Measurements from ENCODE around the gene RSU1.
A peak's percentile ranks its signal among the peaks of the same experiment; 100 is the strongest.
"Not testable (repeated sequence)": the region's sequence is repeated elsewhere in the genome, so short reads cannot be mapped to it uniquely, and the experiment has no call there.

RSU1 gene

GRCh38 chr10:16779384-16779915, 37.8 kb downstream of the RSU1 start:
- DNase-seq: no peak

- peak; percentile 37 to 74 (median 50) for DNase-seq
These were observed 39.5 kb downstream of the RSU1 start for GRCh38 chr10:16777473-16778370.

- DNase-seq: no peak
These were observed 40.3 kb downstream of the RSU1 start for GRCh38 chr10:16776896-16777295.

- no peak for DNase-seq
These were observed 43.9 kb downstream of the RSU1 start for GRCh38 chr10:16773334-16773733.

- DNase-seq: peak; percentile 21 to 72 (median 52)
These were observed 46.6 kb downstream of the RSU1 start for GRCh38 chr10:16770670-16771069.

- no peak for DNase-seq
These were observed 47.1 kb downstream of the RSU1 start for GRCh38 chr10:16770141-16770540.

- no peak for DNase-seq
These were observed 47.9 kb downstream of the RSU1 start for GRCh38 chr10:16769331-16769730.

GRCh38 chr10:16768702-16769101, 48.5 kb downstream of the RSU1 start:
- no peak for DNase-seq

GRCh38 chr10:16765509-16766375, 51.5 kb downstream of the RSU1 start:
- DNase-seq: no peak

- DNase-seq: no peak
These were observed 55.9 kb downstream of the RSU1 start for GRCh38 chr10:16761300-16761699.

GRCh38 chr10:16756561-16757221, 60.5 kb downstream of the RSU1 start:
- no peak for DNase-seq

- no peak for DNase-seq
These were observed 62.5 kb downstream of the RSU1 start for GRCh38 chr10:16754765-16755164.

GRCh38 chr10:16752849-16753248, 64.4 kb downstream of the RSU1 start:
- not testable (repeated sequence) for DNase-seq

GRCh38 chr10:16752099-16752498, 65.1 kb downstream of the RSU1 start:
- DNase-seq: no peak

GRCh38 chr10:16751244-16751643, 66.0 kb downstream of the RSU1 start:
- DNase-seq: no peak

GRCh38 chr10:16750461-16750860, 66.8 kb downstream of the RSU1 start:
- DNase-seq: no peak

- no peak for DNase-seq
These were observed 68.5 kb downstream of the RSU1 start for GRCh38 chr10:16748749-16749148.

GRCh38 chr10:16746856-16747255, 70.4 kb downstream of the RSU1 start:
- no peak for DNase-seq

GRCh38 chr10:16745061-16745460, 72.2 kb downstream of the RSU1 start:
- DNase-seq: no peak

- peak; percentile 42 to 67 (median 66) for DNase-seq
These were observed 74.9 kb downstream of the RSU1 start for GRCh38 chr10:16742165-16742960.

GRCh38 chr10:16741540-16741939, 75.7 kb downstream of the RSU1 start:
- no peak for DNase-seq

GRCh38 chr10:16737420-16737819, 79.8 kb downstream of the RSU1 start:
- DNase-seq: no peak
